ENCODE data around the gene ERC2. TPM values are rescaled to one million over a fixed set of nuclear protein-coding genes. Genes with fewer than 3 reads are reported as not detected.
A peak's percentile ranks its signal among the peaks of the same experiment; 100 is the strongest.

Gene ERC2
- total RNA-seq, 1 donor from 2014 or later, result 7.4 TPM

DNA sequence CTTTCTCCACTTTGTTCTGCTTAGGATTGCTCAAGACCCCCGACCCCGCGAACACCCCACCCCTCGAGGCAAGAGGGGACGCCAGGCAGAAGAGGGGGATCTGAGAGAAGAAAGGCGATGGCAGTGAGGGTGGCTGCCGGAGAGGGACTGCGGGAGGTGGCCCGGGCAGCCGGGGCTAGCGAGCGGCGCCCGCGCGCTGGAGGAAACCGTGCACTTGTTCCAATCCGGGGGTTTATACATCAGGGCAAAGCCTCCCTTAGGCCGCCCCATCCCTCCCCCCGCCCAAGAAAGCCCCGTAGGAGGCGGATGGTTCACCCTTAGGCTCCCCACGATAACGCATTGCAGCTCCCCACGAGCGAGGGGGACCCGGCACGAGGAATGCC, 475 bp downstream of the ERC2 start:
- no peak overlapping the region for H3K27ac Mint-ChIP-seq (ENCODE audit: unreplicated experiment)
- no peaks in the 10 kb centered on the region for H3K36me3 Mint-ChIP-seq (ENCODE audit: low read depth, unreplicated experiment)
- peaks cover 8% of the 10 kb centered on the region for H3K27me3 ChIP-seq (ENCODE audit: insufficient read depth, low read length)
- no peaks in the 10 kb centered on the region for H3K9me3 ChIP-seq (ENCODE audit: insufficient read depth, low read depth, low read length)
- no peaks in the 10 kb centered on the region for H4K20me1 ChIP-seq (ENCODE audit: insufficient read depth, low read length)
- DNase-seq (ENCODE audit: low read depth) (no peak), FAIRE-seq (no peak)
- H3K4me1 Mint-ChIP-seq (ENCODE audit: low read depth, unreplicated experiment), result peaks cover 3% of the 10 kb centered on the region
- no peaks in the 10 kb centered on the region for H3K79me2 ChIP-seq (ENCODE audit: insufficient read depth, low read length)
- peak overlapping the region; percentile 67 for H2AFZ ChIP-seq (ENCODE audit: low read depth, low read length)
- H3K4me1 ChIP-seq (ENCODE audit: insufficient read depth, low read length), result no peaks in the 10 kb centered on the region
- TF ChIP-seq, protein P1, sequence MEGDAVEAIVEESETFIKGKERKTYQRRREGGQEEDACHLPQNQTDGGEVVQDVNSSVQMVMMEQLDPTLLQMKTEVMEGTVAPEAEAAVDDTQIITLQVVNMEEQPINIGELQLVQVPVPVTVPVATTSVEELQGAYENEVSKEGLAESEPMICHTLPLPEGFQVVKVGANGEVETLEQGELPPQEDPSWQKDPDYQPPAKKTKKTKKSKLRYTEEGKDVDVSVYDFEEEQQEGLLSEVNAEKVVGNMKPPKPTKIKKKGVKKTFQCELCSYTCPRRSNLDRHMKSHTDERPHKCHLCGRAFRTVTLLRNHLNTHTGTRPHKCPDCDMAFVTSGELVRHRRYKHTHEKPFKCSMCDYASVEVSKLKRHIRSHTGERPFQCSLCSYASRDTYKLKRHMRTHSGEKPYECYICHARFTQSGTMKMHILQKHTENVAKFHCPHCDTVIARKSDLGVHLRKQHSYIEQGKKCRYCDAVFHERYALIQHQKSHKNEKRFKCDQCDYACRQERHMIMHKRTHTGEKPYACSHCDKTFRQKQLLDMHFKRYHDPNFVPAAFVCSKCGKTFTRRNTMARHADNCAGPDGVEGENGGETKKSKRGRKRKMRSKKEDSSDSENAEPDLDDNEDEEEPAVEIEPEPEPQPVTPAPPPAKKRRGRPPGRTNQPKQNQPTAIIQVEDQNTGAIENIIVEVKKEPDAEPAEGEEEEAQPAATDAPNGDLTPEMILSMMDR (IDR thresholded peaks at IDR 0.05; ENCODE audit: insufficient read depth, low read depth, low read length), result no peak
- TF ChIP-seq EZH2 (IDR thresholded peaks at IDR 0.05; ENCODE audit: insufficient read depth, low read length), result no peak
- H3K4me3 ChIP-seq (ENCODE audit: insufficient read depth, low read depth, low read length), result peak overlapping the region; percentile 68
- H3K4me2 ChIP-seq (ENCODE audit: low read length), result peak overlapping the region; percentile 94
- H3K4me3 Mint-ChIP-seq (ENCODE audit: unreplicated experiment), result peak overlapping the region; percentile 99
- no peaks in the 10 kb centered on the region for H3K27me3 Mint-ChIP-seq (ENCODE audit: low read depth, unreplicated experiment)
- no peak overlapping the region for H3K27ac ChIP-seq (ENCODE audit: low read depth, low read length)
- H3K9me3 Mint-ChIP-seq (ENCODE audit: unreplicated experiment), result no peaks in the 10 kb centered on the region
- H3K9ac ChIP-seq (ENCODE audit: low read length), result peak overlapping the region; percentile 62
- H3K36me3 ChIP-seq (ENCODE audit: insufficient read depth, low read length), result no peaks in the 10 kb centered on the region

DNA sequence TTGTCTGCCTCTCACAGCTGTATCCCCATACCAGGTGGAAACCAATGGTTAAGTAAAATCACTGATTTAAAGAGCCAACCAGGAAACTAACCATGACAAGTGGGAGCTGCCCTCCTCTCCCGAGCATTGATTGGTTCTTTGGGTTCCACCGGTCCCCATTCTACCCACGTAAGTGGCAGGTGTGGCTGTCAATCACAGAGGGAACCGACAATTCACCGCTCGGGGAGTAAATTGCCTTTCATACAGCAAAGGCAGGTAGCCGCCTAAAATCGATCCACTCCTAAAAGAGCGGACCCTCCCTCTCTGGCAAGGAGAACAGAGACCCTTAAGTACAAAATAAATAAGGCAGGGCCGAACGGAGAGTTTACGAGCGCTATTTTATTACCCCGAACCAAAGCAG, 1.2 kb downstream of the ERC2 start:
- H2AFZ ChIP-seq (ENCODE audit: low read depth, low read length), result peak overlapping the region; percentile 56
- peak overlapping the region; percentile 99 for H3K4me3 Mint-ChIP-seq (ENCODE audit: unreplicated experiment)
- peak overlapping the region; percentile 62 for H3K9ac ChIP-seq (ENCODE audit: low read length)
- no peaks in the 10 kb centered on the region for H3K79me2 ChIP-seq (ENCODE audit: insufficient read depth, low read length)
- TF ChIP-seq, protein P1 (IDR thresholded peaks at IDR 0.05; ENCODE audit: insufficient read depth, low read depth, low read length), result no peak
- no peak for TF ChIP-seq EZH2 (IDR thresholded peaks at IDR 0.05; ENCODE audit: insufficient read depth, low read length)
- H3K27ac ChIP-seq (ENCODE audit: low read depth, low read length), result no peak overlapping the region
- H3K9me3 Mint-ChIP-seq (ENCODE audit: unreplicated experiment), result no peaks in the 10 kb centered on the region
- no peaks in the 10 kb centered on the region for H4K20me1 ChIP-seq (ENCODE audit: insufficient read depth, low read length)
- peaks cover 3% of the 10 kb centered on the region for H3K4me1 Mint-ChIP-seq (ENCODE audit: low read depth, unreplicated experiment)
- no peak for FAIRE-seq
- H3K4me1 ChIP-seq (ENCODE audit: insufficient read depth, low read length), result no peaks in the 10 kb centered on the region
- peaks cover 8% of the 10 kb centered on the region for H3K27me3 ChIP-seq (ENCODE audit: insufficient read depth, low read length)
- DNase-seq (ENCODE audit: low read depth), result peak; percentile 78
- H3K27ac Mint-ChIP-seq (ENCODE audit: unreplicated experiment), result no peak overlapping the region
- H3K36me3 ChIP-seq (ENCODE audit: insufficient read depth, low read length), result no peaks in the 10 kb centered on the region
- H3K4me3 ChIP-seq (ENCODE audit: insufficient read depth, low read depth, low read length), result peak overlapping the region; percentile 68
- no peaks in the 10 kb centered on the region for H3K9me3 ChIP-seq (ENCODE audit: insufficient read depth, low read depth, low read length)
- peak overlapping the region; percentile 94 for H3K4me2 ChIP-seq (ENCODE audit: low read length)
- no peaks in the 10 kb centered on the region for H3K27me3 Mint-ChIP-seq (ENCODE audit: low read depth, unreplicated experiment)
- H3K36me3 Mint-ChIP-seq (ENCODE audit: low read depth, unreplicated experiment), result no peaks in the 10 kb centered on the region

DNA sequence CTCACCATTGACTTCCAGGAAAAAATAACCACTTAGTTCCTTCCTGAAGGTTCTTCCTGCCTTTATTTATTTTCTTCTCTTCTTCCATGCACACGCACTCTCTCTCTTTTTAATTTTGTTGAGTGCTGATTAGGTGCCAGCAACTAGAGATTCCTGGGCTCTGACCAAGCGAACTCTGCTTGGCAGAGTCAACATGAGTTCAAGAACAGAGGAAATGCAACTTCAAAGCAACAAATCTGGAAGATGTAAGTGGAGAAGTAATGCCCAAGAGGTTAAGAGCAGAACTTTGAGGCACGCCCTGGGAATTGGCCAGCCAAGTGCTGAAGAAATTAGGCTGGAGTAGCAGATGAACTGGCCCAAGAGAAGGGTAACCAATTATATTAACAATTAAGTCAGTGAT, 8.5 kb downstream of the ERC2 start:
- no peak for FAIRE-seq
- Mint-ChIP-seq H3K27me3 (ENCODE audit: low read depth, unreplicated experiment) (no peaks in the 10 kb centered on the region), H3K4me1 (ENCODE audit: low read depth, unreplicated experiment) (no peaks in the 10 kb centered on the region), H3K36me3 (ENCODE audit: low read depth, unreplicated experiment) (peaks cover 2% of the 10 kb centered on the region), H3K27ac (ENCODE audit: unreplicated experiment) (no peak overlapping the region), H3K9me3 (ENCODE audit: unreplicated experiment) (no peaks in the 10 kb centered on the region), H3K4me3 (ENCODE audit: unreplicated experiment) (no peak overlapping the region)
- H3K4me1 ChIP-seq (ENCODE audit: insufficient read depth, low read length), result no peaks in the 10 kb centered on the region
- H3K9ac ChIP-seq (ENCODE audit: low read length), result no peak overlapping the region
- no peak for TF ChIP-seq EZH2 (IDR thresholded peaks at IDR 0.05; ENCODE audit: insufficient read depth, low read length)
- TF ChIP-seq, protein P1 (IDR thresholded peaks at IDR 0.05; ENCODE audit: insufficient read depth, low read depth, low read length), result no peak
- no peaks in the 10 kb centered on the region for H3K79me2 ChIP-seq (ENCODE audit: insufficient read depth, low read length)
- H3K36me3 ChIP-seq (ENCODE audit: insufficient read depth, low read length), result no peaks in the 10 kb centered on the region
- no peak overlapping the region for H3K4me3 ChIP-seq (ENCODE audit: insufficient read depth, low read depth, low read length)
- H3K27me3 ChIP-seq (ENCODE audit: insufficient read depth, low read length), result no peaks in the 10 kb centered on the region
- peaks cover 4% of the 10 kb centered on the region for H4K20me1 ChIP-seq (ENCODE audit: insufficient read depth, low read length)
- H3K4me2 ChIP-seq (ENCODE audit: low read length), result no peak overlapping the region
- DNase-seq (ENCODE audit: low read depth), result no peak
- no peak overlapping the region for H3K27ac ChIP-seq (ENCODE audit: low read depth, low read length)
- no peaks in the 10 kb centered on the region for H3K9me3 ChIP-seq (ENCODE audit: insufficient read depth, low read depth, low read length)
- H2AFZ ChIP-seq (ENCODE audit: low read depth, low read length), result no peak overlapping the region

Data from astrocyte (in vitro differentiated cells and primary cell).